Activated gamma-delta T cell (primary cell): ENCODE results near the gene SRPRB.
"Not testable (repeated sequence)": the region's sequence is repeated elsewhere in the genome, so short reads cannot be mapped to it uniquely, and the experiment has no call there.

ENCODE experiments used
- DNase-seq: peaks from one replicate; lab custom pipeline; 2025; lab: John Stamatoyannopoulos, UW

SRPRB gene

GRCh38 chr3:133777807-133778568 is 27.6 kb upstream of the SRPRB start:
- no peak for DNase-seq

- no peak for DNase-seq
Observed at GRCh38 chr3:133779626-133780203, 25.9 kb upstream of the SRPRB start.

- DNase-seq, result not testable (repeated sequence)
Observed at GRCh38 chr3:133780756-133781155, 24.9 kb upstream of the SRPRB start.

GRCh38 chr3:133781570-133781969 is 24.0 kb upstream of the SRPRB start:
- no peak for DNase-seq

- no peak for DNase-seq
Observed at GRCh38 chr3:133782454-133782853, 23.2 kb upstream of the SRPRB start.

- peak; percentile 8 for DNase-seq
Observed at GRCh38 chr3:133783762-133784161, 21.9 kb upstream of the SRPRB start.

GRCh38 chr3:133788024-133788423 is 17.6 kb upstream of the SRPRB start:
- DNase-seq, result no peak

- no peak for DNase-seq
Observed at GRCh38 chr3:133792171-133792763, 13.3 kb upstream of the SRPRB start.

GRCh38 chr3:133797396-133798105 is 8.1 kb upstream of the SRPRB start:
- DNase-seq, result no peak

- no peak for DNase-seq
Observed at GRCh38 chr3:133799794-133800585, 5.6 kb upstream of the SRPRB start.

- DNase-seq, result no peak
Observed at GRCh38 chr3:133803469-133803868, 2.1 kb upstream of the SRPRB start.

- no peak for DNase-seq
Observed at GRCh38 chr3:133804896-133805295, 719 bp upstream of the SRPRB start.

- DNase-seq, result no peak
Observed at GRCh38 chr3:133805384-133805701, 272 bp upstream of the SRPRB start.

GRCh38 chr3:133812872-133813271 is 7.3 kb downstream of the SRPRB start:
- no peak for DNase-seq

- DNase-seq, result no peak
Observed at GRCh38 chr3:133815386-133815785, 9.8 kb downstream of the SRPRB start.

- DNase-seq, result no peak
Observed at GRCh38 chr3:133820129-133820528, 14.5 kb downstream of the SRPRB start.

GRCh38 chr3:133820889-133821675 is 15.5 kb downstream of the SRPRB start:
- no peak for DNase-seq

GRCh38 chr3:133821767-133822638 is 16.4 kb downstream of the SRPRB start:
- no peak for DNase-seq

- DNase-seq, result no peak
Observed at GRCh38 chr3:133824961-133825485, 19.4 kb downstream of the SRPRB start.
